Glutamatergic neuron (in vitro differentiated cells): ENCODE measurements around the gene SET. TPM values are rescaled to one million over a fixed set of nuclear protein-coding genes. Genes with fewer than 3 reads are reported as not detected.

Experiments used
- DNase-seq: peaks from one replicate; pipeline ENCODE4 v3.0.0; 2022
- H3K27ac Mint-ChIP-seq: one replicate; pipeline ENCODE4 v1.8.0; 2020; ENCODE audit warnings: mild to moderate bottlenecking, mixed read lengths, inconsistent platforms; ENCODE audit not compliant: unreplicated experiment
- H3K27me3 Mint-ChIP-seq: one replicate; pipeline ENCODE4 v1.8.0; 2020; ENCODE audit warnings: mild to moderate bottlenecking, moderate library complexity, mixed read lengths, inconsistent platforms; ENCODE audit not compliant: unreplicated experiment
- H3K36me3 Mint-ChIP-seq: one replicate; pipeline ENCODE4 v1.8.0; 2020; ENCODE audit warnings: mild to moderate bottlenecking, mixed read lengths, inconsistent platforms; ENCODE audit not compliant: unreplicated experiment
- H3K4me1 Mint-ChIP-seq: one replicate; pipeline ENCODE4 v1.8.0; 2020; ENCODE audit warnings: mild to moderate bottlenecking, low read depth, mixed read lengths, inconsistent platforms; ENCODE audit not compliant: unreplicated experiment
- H3K4me3 Mint-ChIP-seq: one replicate; pipeline ENCODE4 v1.8.0; 2020; ENCODE audit warnings: mild to moderate bottlenecking, mixed read lengths, inconsistent platforms; ENCODE audit not compliant: unreplicated experiment
- H3K9me3 Mint-ChIP-seq: one replicate; pipeline ENCODE4 v1.8.0; 2020; ENCODE audit warnings: mild to moderate bottlenecking, moderate library complexity, mixed read lengths, inconsistent platforms; ENCODE audit not compliant: unreplicated experiment
- total RNA-seq: library from RNA; stranded (reverse); fragmentation: NEBNext Ultra II Directional; extraction: Animal tissue kit (Norgen Biotek cat#: 25700); gene quantifications from one replicate; pipeline ENCODE4 v1.2.1, GENCODE V29; 2021; ENCODE audit not compliant: unreplicated experiment
- TF ChIP-seq, protein P1 (sequence below): fragments of 200-600 bp; sonication (generic); IDR thresholded peaks from one replicate; pipeline ENCODE4 v1.5.0; 2021; ENCODE audit not compliant: partially characterized antibody, unreplicated experiment

The SET gene
- total RNA-seq, 1 donor from 2014 or later = 387 TPM

- Mint-ChIP-seq H3K27me3 (no peaks in the 10 kb centered on the region), H3K36me3 (no peaks in the 10 kb centered on the region), H3K4me1 (no peaks in the 10 kb centered on the region), H3K9me3 (no peaks in the 10 kb centered on the region), H3K4me3 (no peak overlapping the region), H3K27ac (no peak overlapping the region)
- no peak for DNase-seq
- TF ChIP-seq, protein P1, sequence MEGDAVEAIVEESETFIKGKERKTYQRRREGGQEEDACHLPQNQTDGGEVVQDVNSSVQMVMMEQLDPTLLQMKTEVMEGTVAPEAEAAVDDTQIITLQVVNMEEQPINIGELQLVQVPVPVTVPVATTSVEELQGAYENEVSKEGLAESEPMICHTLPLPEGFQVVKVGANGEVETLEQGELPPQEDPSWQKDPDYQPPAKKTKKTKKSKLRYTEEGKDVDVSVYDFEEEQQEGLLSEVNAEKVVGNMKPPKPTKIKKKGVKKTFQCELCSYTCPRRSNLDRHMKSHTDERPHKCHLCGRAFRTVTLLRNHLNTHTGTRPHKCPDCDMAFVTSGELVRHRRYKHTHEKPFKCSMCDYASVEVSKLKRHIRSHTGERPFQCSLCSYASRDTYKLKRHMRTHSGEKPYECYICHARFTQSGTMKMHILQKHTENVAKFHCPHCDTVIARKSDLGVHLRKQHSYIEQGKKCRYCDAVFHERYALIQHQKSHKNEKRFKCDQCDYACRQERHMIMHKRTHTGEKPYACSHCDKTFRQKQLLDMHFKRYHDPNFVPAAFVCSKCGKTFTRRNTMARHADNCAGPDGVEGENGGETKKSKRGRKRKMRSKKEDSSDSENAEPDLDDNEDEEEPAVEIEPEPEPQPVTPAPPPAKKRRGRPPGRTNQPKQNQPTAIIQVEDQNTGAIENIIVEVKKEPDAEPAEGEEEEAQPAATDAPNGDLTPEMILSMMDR = no peak
Observed at GRCh38 chr9:128713941-128714573, 25.0 kb downstream of the SET start.

- H3K4me3 Mint-ChIP-seq = no peak overlapping the region
- H3K4me1 Mint-ChIP-seq = no peaks in the 10 kb centered on the region
- TF ChIP-seq, protein P1 = no peak
- no peaks in the 10 kb centered on the region for H3K9me3 Mint-ChIP-seq
- H3K27ac Mint-ChIP-seq = no peak overlapping the region
- H3K27me3 Mint-ChIP-seq = no peaks in the 10 kb centered on the region
- DNase-seq = no peak
- no peaks in the 10 kb centered on the region for H3K36me3 Mint-ChIP-seq
Observed at GRCh38 chr9:128714586-128715435, 25.8 kb downstream of the SET start.

DNA sequence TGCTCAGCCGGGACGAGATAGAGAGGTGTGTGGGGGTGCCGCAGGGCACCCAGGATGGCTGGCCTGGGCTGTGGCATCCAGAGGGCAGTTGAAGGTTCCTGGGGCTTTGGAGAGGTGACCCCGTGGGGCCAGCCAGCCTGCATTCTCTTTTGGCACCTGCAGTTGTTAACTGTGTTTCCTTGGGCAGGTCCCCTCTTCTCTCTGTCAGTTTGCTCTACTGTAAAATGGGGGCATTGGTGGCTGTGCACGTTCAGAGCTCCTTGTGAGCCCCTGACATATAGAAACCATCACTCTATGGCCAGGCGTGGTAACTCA, 26.4 kb downstream of the SET start:
- H3K27me3 Mint-ChIP-seq = no peaks in the 10 kb centered on the region
- TF ChIP-seq, protein P1 = no peak

GRCh38 chr9:128716581-128717254, 27.7 kb downstream of the SET start:
- DNase-seq = no peak
- Mint-ChIP-seq H3K9me3 (no peaks in the 10 kb centered on the region), H3K4me1 (no peaks in the 10 kb centered on the region), H3K36me3 (no peaks in the 10 kb centered on the region), H3K27ac (no peak overlapping the region), H3K27me3 (no peaks in the 10 kb centered on the region), H3K4me3 (no peak overlapping the region)
- TF ChIP-seq, protein P1 = no peak

More for the DNA sequence above, 26.4 kb downstream of the SET start:
- no peaks in the 10 kb centered on the region for H3K36me3 Mint-ChIP-seq
- H3K4me1 Mint-ChIP-seq = no peaks in the 10 kb centered on the region
- no peak for DNase-seq
- no peaks in the 10 kb centered on the region for H3K9me3 Mint-ChIP-seq
- no peak overlapping the region for H3K4me3 Mint-ChIP-seq
- H3K27ac Mint-ChIP-seq = no peak overlapping the region
